Measurements from ENCODE around the gene STX18. TPM values are rescaled to one million over a fixed set of nuclear protein-coding genes. Genes with fewer than 3 reads are reported as not detected.

The STX18 gene
- total RNA-seq, 1 experiment from 2014 or later = 20.9 TPM

- Mint-ChIP-seq H3K27me3 (ENCODE audit: low read depth) (peaks cover 6% of the 10 kb centered on the region), H3K27ac (no peak overlapping the region), H3K36me3 (ENCODE audit: insufficient read depth in 1 of 3, low read depth in 3 of 3) (peaks cover 0 to 2% (median 0%) of the 10 kb centered on the region in 3 experiments; a peak in 3 of 7 replicates), H3K9me3 (no peaks in the 10 kb centered on the region), H3K4me1 (peaks cover 31 to 35% of the 10 kb centered on the region in 2 experiments), H3K4me3 (no peak overlapping the region)
- Histone ChIP-seq H3K79me2 (ENCODE audit: insufficient read depth, low read length) (no peaks in the 10 kb centered on the region), H3K27ac (ENCODE audit: insufficient read length, low read depth, low read length) (no peak overlapping the region), H2AK5ac (ENCODE audit: insufficient read length, low read length) (no peak overlapping the region), H3K4me1 (ENCODE audit: insufficient read depth, low read length) (peaks cover 19% of the 10 kb centered on the region), H3K9me3 (ENCODE audit: control insufficient read depth, low read depth, low read length) (no peaks in the 10 kb centered on the region), H4K8ac (replicated peaks; ENCODE audit: insufficient read length, low read depth, low read length) (no peak overlapping the region), H2BK15ac (ENCODE audit: low read depth, low read length) (no peak overlapping the region), H4K91ac (ENCODE audit: insufficient read length, low read depth, low read length) (no peak overlapping the region), H2BK120ac (ENCODE audit: low read depth, low read length, poor library complexity, severe bottlenecking) (no peak overlapping the region), H2BK5ac (ENCODE audit: insufficient read length, low read length) (no peak overlapping the region), H3K18ac (ENCODE audit: insufficient read length, low read depth, low read length) (no peak overlapping the region), H3K4me2 (ENCODE audit: insufficient read depth, insufficient read length, low read length) (no peak overlapping the region), H2BK20ac (ENCODE audit: low read depth, low read length, poor library complexity, severe bottlenecking) (no peak overlapping the region), H3K79me1 (ENCODE audit: insufficient read depth, low read depth, low read length, poor library complexity, severe bottlenecking) (no peaks in the 10 kb centered on the region), H3K56ac (ENCODE audit: insufficient read length, low read depth, low read length) (no peak overlapping the region), H3K14ac (ENCODE audit: insufficient read depth, low read length) (no peak overlapping the region), H3K4ac (ENCODE audit: low read depth, low read length) (no peak overlapping the region), H3K23me2 (ENCODE audit: insufficient read length, low read depth, low read length, poor library complexity, severe bottlenecking) (no peaks in the 10 kb centered on the region), H4K20me1 (ENCODE audit: control insufficient read depth, insufficient read depth, insufficient read length) (no peaks in the 10 kb centered on the region), H3K23ac (ENCODE audit: insufficient read length, low read depth, low read length) (no peak overlapping the region), H3T11ph (ENCODE audit: low read length) (no peak overlapping the region), H3K27me3 (ENCODE audit: insufficient read depth, low read length) (no peaks in the 10 kb centered on the region), H4K5ac (ENCODE audit: insufficient read length, low read depth, low read length) (no peak overlapping the region), H2BK12ac (ENCODE audit: insufficient read length, low read depth, low read length) (no peak overlapping the region), H3K9ac (ENCODE audit: extremely low read depth, insufficient read length, low read length) (no peak overlapping the region), H2AFZ (ENCODE audit: low read length) (no peak overlapping the region)
- no CpG with 5 or more reads among the region's 7 CpGs for WGBS (ENCODE audit: extremely low coverage, insufficient read length, low lambda C conversion rate)
- DNase-seq = peak; percentile 74
- TF ChIP-seq, protein P1, sequence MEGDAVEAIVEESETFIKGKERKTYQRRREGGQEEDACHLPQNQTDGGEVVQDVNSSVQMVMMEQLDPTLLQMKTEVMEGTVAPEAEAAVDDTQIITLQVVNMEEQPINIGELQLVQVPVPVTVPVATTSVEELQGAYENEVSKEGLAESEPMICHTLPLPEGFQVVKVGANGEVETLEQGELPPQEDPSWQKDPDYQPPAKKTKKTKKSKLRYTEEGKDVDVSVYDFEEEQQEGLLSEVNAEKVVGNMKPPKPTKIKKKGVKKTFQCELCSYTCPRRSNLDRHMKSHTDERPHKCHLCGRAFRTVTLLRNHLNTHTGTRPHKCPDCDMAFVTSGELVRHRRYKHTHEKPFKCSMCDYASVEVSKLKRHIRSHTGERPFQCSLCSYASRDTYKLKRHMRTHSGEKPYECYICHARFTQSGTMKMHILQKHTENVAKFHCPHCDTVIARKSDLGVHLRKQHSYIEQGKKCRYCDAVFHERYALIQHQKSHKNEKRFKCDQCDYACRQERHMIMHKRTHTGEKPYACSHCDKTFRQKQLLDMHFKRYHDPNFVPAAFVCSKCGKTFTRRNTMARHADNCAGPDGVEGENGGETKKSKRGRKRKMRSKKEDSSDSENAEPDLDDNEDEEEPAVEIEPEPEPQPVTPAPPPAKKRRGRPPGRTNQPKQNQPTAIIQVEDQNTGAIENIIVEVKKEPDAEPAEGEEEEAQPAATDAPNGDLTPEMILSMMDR (conservative IDR thresholded peaks at IDR 0.05) = peak; percentile 89
These were observed 111.2 kb downstream of the STX18 start for GRCh38 chr4:4430492-4431195.
